ENCODE data around the gene TOM1L2.

DNA sequence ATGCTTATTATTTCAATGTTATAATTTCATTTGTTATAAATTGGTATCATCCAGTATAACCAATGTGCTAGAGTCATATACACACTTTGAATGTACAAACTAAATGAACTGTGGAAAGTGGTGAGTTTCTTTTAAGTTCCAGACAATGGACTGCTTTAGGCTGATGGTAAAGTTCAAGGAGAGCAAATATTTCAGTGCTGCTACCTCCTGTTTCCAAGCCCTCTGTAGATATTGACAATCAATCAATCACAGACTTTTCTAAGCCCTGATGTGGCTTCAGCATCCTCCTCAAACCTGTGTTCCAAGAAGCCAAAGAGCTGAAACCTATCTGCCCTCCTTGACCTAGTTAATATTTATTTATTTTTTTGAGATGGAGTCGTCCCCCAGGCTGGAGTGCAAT is 107.2 kb downstream of the TOM1L2 start:
- TF ChIP-seq CTCF (IDR thresholded peaks at IDR 0.05; ENCODE audit: poor library complexity) (no peak), EZH2 (IDR thresholded peaks at IDR 0.05; ENCODE audit: borderline replicate concordance) (no peak), EZH2phosphoT487 (IDR thresholded peaks at IDR 0.05; ENCODE audit: low read depth, severe bottlenecking, unreplicated experiment) (no peak)
